ENCODE results near the gene CDHR1.

GRCh38 chr10:84243759-84244158 lies 49.4 kb downstream of the CDHR1 start:
- TF ChIP-seq, protein P1, sequence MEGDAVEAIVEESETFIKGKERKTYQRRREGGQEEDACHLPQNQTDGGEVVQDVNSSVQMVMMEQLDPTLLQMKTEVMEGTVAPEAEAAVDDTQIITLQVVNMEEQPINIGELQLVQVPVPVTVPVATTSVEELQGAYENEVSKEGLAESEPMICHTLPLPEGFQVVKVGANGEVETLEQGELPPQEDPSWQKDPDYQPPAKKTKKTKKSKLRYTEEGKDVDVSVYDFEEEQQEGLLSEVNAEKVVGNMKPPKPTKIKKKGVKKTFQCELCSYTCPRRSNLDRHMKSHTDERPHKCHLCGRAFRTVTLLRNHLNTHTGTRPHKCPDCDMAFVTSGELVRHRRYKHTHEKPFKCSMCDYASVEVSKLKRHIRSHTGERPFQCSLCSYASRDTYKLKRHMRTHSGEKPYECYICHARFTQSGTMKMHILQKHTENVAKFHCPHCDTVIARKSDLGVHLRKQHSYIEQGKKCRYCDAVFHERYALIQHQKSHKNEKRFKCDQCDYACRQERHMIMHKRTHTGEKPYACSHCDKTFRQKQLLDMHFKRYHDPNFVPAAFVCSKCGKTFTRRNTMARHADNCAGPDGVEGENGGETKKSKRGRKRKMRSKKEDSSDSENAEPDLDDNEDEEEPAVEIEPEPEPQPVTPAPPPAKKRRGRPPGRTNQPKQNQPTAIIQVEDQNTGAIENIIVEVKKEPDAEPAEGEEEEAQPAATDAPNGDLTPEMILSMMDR (IDR thresholded peaks at IDR 0.05): no peak
- TF ChIP-seq POLR2AphosphoS5 (IDR thresholded peaks at IDR 0.05): no peak

Data from stomach (tissue), 4 donors.